GM21576 (cell line): ENCODE data around the gene LMAN2.
"Not testable (repeated sequence)": the region's sequence is repeated elsewhere in the genome, so short reads cannot be mapped to it uniquely, and the experiment has no call there.

Source experiments
- ATAC-seq: cut with Tn5 transposase; IDR thresholded peaks from one replicate; pipeline ENCODE4 v1.9.1; 2021; ENCODE audit warnings: mild to moderate bottlenecking, moderate library complexity; ENCODE audit not compliant: unreplicated experiment

The LMAN2 gene

GRCh38 chr5:177349762-177350161, 1.7 kb downstream of the LMAN2 start:
- no peak for ATAC-seq

DNA sequence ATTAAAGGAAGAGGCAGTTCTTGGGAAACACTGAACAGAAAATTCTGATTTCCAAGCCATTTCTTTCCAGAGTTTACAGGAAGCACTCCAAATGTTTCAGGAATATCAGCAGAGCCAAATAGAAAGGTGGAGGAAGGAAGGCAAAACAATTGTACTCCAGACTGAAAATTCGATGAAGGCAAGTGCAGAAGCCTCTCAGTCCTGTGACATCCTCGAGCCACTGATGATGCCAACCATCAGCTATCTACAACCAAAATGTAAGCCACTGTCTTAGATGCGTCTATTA, 2.2 kb downstream of the LMAN2 start:
- no peak for ATAC-seq

DNA sequence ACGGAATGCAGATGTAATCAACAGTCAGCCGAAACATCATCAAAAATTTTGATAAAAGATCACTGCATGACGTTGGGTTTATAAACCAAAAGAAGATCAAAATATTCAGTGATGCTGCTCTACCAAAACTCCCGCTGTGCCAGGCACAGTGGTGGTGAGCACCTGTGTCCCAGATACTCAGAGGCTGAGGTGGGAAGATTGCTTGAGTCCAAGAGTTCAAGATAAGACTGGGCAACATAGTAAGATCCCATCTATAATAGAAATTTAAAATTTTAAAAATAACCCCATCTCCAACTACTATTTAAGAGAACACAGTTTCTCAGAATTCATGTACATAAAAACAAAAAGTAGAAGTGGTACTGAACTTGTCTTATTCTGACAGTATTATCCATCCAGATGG, 3.8 kb downstream of the LMAN2 start:
- no peak for ATAC-seq

DNA sequence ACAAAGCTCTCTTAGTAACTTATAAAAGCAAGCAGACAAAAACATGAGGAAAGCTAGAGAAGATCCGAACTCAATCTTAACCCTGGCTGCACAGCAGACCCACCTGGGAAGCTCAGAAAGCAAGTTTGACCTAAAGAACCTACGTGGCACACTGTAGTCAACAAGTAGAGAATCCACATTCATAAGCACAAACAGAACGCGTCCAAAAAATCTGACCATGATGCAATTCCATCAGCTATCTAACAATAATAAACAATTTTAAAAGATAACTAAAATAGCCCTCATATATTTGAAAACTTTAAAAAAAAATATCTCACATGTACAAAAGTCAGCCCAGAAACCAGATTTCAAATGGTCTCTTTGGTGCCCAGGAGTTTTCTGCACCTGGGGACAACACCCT, 4.6 kb downstream of the LMAN2 start:
- no peak for ATAC-seq

DNA sequence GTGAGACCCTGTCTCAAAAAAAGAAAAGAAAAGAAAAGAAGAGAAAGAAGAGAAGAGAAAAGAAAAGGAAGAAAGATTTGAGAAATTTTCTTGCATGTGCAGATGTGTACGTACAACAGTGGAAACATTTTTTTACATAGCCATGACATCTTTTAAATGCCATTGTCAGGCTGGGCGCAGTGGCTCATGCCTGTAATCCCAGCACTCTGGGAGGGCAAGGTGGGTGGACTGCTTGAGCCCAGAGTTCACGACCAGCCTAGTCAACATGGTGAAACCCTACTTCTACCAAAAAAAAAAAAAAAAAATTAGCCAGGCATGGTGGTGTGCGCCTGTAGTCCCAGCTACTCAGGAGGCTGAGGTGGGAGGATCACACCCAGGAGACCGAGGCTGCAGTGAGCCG, 6.6 kb downstream of the LMAN2 start:
- no peak for ATAC-seq

GRCh38 chr5:177343777-177344176, 7.7 kb downstream of the LMAN2 start:
- ATAC-seq = no peak

DNA sequence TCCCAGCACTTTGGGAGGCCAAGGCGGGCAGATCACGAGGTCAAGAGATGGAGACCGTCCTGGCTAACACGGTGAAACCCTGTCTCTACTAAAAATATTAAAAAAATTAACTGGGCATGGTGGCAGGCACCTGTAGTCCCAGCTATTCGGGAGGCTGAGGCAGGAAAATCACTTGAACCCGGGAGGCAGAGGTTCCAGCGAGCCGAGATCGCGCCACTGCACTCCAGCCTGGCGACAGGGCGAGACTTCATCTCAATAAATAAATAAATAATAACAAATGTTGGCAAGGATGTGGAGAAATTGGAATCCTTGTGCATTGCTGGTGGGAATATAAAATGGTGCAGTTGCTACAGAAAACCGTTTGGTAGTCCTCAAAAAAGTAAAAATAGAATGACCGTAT, 8.5 kb downstream of the LMAN2 start:
- ATAC-seq = not testable (repeated sequence)

DNA sequence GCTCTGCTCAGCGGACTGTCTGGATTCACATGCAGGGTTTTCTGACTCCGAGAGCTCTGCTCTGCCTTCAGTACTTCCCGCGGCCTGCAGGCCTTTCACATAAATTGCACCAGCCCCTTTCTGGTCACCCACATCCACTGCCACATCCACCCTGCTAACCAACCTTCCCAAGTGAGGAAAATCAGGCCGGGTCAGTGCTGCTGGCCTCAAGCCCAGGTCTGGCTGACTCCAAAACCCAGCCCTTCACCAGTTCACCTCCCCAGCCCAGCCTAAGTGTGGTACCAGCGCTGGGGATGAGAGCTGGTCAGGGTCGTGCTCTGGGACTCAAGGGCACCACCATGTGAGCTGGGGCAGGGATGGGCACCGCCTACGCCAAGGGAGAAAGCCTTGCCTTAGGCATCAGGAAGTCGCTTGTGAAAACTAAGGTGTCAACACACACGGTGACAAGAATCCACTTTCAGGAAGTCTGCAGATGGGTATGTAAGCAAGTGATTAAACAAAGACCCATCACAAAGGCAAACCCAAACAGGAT, 12.3 kb downstream of the LMAN2 start:
- ATAC-seq = no peak

DNA sequence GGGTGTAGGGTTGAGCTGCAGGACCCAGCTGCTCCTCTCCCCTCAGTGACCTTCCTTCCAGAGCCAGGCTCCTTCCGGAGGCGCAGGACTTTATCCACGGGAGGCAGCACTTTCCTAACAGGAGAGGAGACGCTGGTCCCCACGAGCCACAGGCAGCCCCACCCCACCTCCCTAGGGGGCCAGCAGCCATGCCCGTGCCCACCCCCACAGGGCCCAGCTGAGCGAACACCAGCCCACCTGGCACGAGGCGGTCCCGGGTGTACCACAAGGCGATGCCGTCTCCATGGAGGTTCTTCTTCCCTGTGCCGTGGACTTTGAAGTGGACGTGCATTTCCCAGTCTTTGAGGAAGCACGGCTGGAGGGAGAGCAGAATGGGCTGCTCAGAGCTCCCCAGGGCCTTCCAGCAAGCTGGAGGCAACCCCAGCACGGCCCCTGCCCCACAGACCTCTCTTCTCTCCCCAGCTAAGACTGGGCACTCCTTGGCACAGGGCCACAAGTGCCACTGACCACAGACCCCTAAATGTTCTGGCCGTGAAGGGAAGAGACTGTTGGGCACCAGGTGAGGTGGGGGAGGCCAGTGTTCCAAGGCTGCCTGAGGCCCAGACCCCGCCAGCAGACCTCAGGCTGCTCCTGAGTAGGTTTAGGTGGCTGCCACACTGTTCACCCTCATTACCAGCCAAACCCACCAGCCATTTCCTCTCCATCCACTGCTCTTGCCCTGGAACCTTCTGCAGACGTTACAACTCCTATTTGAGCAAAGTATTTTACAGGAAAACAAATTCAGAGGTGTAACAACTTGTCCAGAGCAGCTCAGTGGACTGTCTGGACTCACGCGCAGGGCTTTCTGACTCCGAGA, 13.0 kb downstream of the LMAN2 start:
- ATAC-seq = no peak

DNA sequence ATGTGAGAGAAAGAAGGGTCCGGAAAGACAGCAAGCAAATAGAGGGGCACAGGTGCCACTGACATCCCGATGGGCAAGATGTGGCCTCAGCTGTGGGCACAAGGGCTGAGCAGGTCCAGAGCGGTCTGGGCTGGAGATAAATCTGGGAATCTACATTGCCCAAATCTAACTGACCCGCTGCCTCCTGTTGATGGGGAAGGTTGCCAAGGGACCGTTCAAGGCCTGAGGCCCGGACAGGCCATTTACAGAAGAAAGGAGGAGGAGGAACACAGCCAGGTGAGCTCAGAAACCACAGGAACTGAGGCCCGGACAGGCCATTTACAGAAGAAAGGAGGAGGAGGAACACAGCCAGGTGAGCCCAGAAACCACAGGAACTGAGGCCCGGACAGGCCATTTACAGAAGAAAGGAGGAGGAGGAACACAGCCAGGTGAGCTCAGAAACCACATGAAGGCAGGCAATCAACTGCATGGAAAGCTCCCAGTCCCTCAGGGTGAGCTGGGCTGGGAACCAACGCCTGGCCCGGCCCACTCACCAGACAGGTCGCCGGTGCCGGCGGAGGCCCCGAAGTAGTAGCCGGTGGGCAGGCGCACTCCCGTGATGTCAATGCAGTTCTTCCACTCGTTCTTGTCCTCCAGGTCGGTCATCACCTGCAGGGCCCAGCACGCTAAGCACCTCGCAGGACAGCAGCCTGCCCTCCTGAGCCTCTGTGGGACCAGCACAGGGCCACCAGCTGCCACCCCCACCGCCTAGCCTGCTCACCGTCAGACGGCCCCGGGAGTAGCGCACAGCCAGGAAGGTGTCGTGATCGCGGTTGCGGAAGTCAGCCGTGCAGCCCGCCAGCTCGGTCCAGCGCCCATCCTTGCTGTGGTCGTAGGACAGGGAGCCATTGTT, 14.6 kb downstream of the LMAN2 start:
- no peak for ATAC-seq

DNA sequence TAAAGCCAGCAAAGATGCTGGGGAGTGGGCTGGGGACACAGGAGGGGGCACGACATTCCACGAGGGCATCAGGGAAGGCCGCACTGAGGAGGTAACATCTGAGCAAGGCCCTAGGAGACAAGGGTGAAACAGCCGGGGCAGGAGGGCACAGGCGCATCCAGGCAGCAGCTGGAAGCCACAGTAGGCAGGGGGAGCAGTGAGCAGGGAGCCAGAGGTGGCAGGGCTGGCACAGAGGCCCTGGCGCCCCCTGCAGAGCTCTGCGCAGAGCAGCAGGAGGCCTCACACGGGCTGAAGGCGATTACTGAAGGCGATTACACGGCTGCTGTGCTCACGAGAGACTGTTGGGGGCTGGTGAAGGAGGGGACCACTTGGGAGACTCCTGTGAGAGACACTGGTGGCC, 15.4 kb downstream of the LMAN2 start:
- ATAC-seq = no peak

- ATAC-seq = no peak
Measured at GRCh38 chr5:177335701-177336065, 15.8 kb downstream of the LMAN2 start.

DNA sequence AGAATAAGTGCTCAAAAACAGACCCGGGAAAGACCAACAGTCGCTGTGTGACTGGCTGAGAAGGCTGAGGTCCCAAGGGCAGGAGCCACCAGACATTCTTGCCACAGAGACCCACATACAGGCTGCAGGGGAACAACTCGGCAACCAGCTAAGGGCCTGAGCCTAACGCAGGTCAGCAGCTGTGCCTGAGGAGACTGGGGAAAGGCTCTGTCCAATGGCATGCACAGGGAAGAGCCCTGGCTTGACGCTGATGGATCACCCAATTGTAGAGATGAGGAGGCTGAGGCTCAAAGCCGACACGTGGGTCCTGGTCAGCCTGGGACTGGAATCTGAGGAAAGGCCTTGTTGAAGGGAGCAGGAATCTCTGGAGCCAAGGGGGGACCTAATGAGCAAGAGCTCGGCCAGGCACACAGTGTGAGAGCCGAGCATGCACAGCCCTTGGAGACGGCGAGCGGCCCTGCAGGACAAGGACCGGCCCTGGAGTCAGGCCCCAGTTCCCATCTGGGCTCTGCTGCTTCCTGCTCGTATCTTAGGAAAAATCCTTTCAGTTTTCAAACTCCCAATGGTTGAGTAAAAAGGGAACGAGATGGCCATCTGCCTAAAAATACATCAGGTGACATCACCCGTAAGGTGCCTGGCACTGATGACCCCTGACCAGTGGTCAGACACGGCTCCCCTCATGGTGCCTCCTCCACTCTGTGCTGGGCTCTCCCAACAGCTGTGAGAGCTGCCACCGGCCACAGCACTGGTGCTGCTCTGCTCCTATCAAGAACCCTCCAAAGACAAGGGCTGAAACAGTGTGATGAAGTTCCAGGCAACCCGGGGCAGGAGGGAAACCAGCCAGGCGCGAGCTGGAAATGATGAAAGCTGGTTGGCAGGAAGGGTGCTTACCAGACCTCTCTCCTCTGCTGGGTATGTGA, 16.4 kb downstream of the LMAN2 start:
- no peak for ATAC-seq

GRCh38 chr5:177334155-177334551, 17.3 kb downstream of the LMAN2 start:
- no peak for ATAC-seq

GRCh38 chr5:177333420-177334154, 17.9 kb downstream of the LMAN2 start:
- ATAC-seq = no peak

GRCh38 chr5:177332896-177333260, 18.6 kb downstream of the LMAN2 start:
- ATAC-seq = no peak

- ATAC-seq = no peak
Measured at GRCh38 chr5:177332031-177332895, 19.2 kb downstream of the LMAN2 start.

GRCh38 chr5:177330991-177331842, 20.3 kb downstream of the LMAN2 start:
- no peak for ATAC-seq

DNA sequence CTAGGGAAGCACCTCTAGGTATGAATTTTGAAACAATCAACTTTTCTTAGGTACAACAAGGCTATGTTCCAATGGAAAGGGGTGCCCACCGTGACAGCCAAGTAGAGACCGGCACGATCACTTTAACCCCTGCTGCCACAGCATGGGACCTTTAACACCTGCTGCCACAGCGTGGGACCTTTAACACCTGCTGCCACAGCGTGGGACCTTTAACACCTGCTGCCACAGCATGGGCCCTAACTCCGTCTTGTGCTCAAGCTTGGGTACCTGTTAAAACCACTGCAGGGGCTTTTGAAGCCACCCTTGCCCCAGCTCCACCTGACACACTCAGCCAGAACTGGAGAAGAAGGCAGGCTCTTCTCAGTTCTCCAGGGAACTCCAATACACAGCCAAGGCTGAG, 21.6 kb downstream of the LMAN2 start:
- ATAC-seq = no peak
